ENCODE results near the gene PPME1. TPM values are rescaled to one million over a fixed set of nuclear protein-coding genes. Genes with fewer than 3 reads are reported as not detected.

Gene PPME1
- total and polyA plus RNA-seq, 9 of the 15 experiments (the other 6 are each of a cell fraction or from before 2014, with no cell fraction given), result 9.8 to 81.7 (median 37.6) TPM

GRCh38 chr11:74232311-74232950, 61.3 kb downstream of the PPME1 start:
- Histone ChIP-seq H3K9ac (ENCODE audit: insufficient read depth in 1 of 2, low read depth in 2 of 2, low read length in 2 of 2) (no peak overlapping the region), H2AFZ (ENCODE audit: low read depth, low read length) (no peak overlapping the region), H4K20me1 (replicated peaks; ENCODE audit: control insufficient read depth, insufficient read depth, low read length) (no peaks in the 10 kb centered on the region), H3K4me1 (replicated peaks in 1 of 2; ENCODE audit: control insufficient read depth in 2 of 2, insufficient read depth in 2 of 2, low read length in 2 of 2) (no peaks in the 10 kb centered on the region), H3K27me3 (ENCODE audit: control insufficient read depth in 2 of 2, insufficient read depth in 2 of 2, low read length in 2 of 2) (no peaks in the 10 kb centered on the region), H3K27ac (ENCODE audit: extremely low read depth, low read depth, low read length) (no peak overlapping the region), H3K9me1 (ENCODE audit: control insufficient read depth, insufficient read depth, low read length) (no peaks in the 10 kb centered on the region), H3K9me3 (replicated peaks; ENCODE audit: control insufficient read depth, insufficient read depth, low read depth, low read length) (no peaks in the 10 kb centered on the region), H3K4me3 (no peak overlapping the region), H3K4me2 (ENCODE audit: insufficient read depth, low read length) (no peak overlapping the region), H3K36me3 (ENCODE audit: control insufficient read depth, insufficient read depth, low read length) (peaks cover 76% of the 10 kb centered on the region), H3K79me2 (ENCODE audit: control insufficient read depth, insufficient read depth, low read length) (no peaks in the 10 kb centered on the region; the same call in 2 of the 3 replicates)
- DNase-seq (ENCODE audit: extremely low read depth in 1 of 4, low spot score in 3 of 4) (no peak), FAIRE-seq (no peak), ATAC-seq (no peak)
- CTCF ChIA-PET (ENCODE audit: low intra/inter-chr PET ratio), result no interaction called here
- no TSS peak for BruUV-seq (replicated peaks)
- intact Hi-C loops (cut with micrococcal nuclease) (no loop called here), in situ Hi-C loops (cut with MboI) (no loop called here)
- WGBS (ENCODE audit: insufficient coverage, low coverage, missing lambda C conversion rate), result 86% methylated on average over 5 of the region's 6 CpGs
- POLR2A ChIA-PET, result interaction anchor here (0.9 kb wide), 1 partner anchor 10 kb away, joined by 3 read pairs; no protein-coding TSS in a partner anchor
- no peak for TF ChIP-seq ZKSCAN3 (CRISPR knock-in tag; IDR thresholded peaks at IDR 0.05)
- no peak for TF ChIP-seq CREM (IDR thresholded peaks at IDR 0.05; ENCODE audit: low read depth)
- TF ChIP-seq ILK (tag; IDR thresholded peaks at IDR 0.05; ENCODE audit: borderline replicate concordance, low read depth), result no peak
- no peak for TF ChIP-seq XRCC3 (IDR thresholded peaks at IDR 0.05)
- TF ChIP-seq MYBL2 (IDR thresholded peaks at IDR 0.05; ENCODE audit: low read depth), result no peak
- TF ChIP-seq MYBL2 (CRISPR knock-in tag; IDR thresholded peaks at IDR 0.05; ENCODE audit: borderline replicate concordance), result no peak
- no peak for TF ChIP-seq RHOXF2B (CRISPR knock-in tag; conservative IDR thresholded peaks at IDR 0.05)
- TF ChIP-seq IRF1 (CRISPR knock-in tag; IDR thresholded peaks at IDR 0.05; ENCODE audit: borderline replicate concordance), result no peak
- no peak for TF ChIP-seq HDAC1 (IDR thresholded peaks at IDR 0.05)
- TF ChIP-seq GATAD2B (IDR thresholded peaks at IDR 0.05; ENCODE audit: borderline replicate concordance), result no peak
- no peak for TF ChIP-seq FOS (IDR thresholded peaks at IDR 0.05; ENCODE audit: extremely low read depth, insufficient read length)
- no peak for TF ChIP-seq CTBP1 (IDR thresholded peaks at IDR 0.05; ENCODE audit: borderline replicate concordance)
- TF ChIP-seq ZNF699 (CRISPR knock-in tag; IDR thresholded peaks at IDR 0.05; ENCODE audit: insufficient replicate concordance), result no peak
- no peak for TF ChIP-seq TRIM24 (IDR thresholded peaks at IDR 0.05)
- TF ChIP-seq ZNF408 (CRISPR knock-in tag; IDR thresholded peaks at IDR 0.05; ENCODE audit: low read depth), result no peak
- TF ChIP-seq PBX2 (CRISPR knock-in tag; IDR thresholded peaks at IDR 0.05; ENCODE audit: low read depth), result no peak
- TF ChIP-seq PBX2 (tag; conservative IDR thresholded peaks at IDR 0.05; ENCODE audit: low read depth), result no peak
- TF ChIP-seq HOXB6 (CRISPR knock-in tag; IDR thresholded peaks at IDR 0.05; ENCODE audit: borderline replicate concordance), result no peak
- no peak for TF ChIP-seq MAFG (tag; conservative IDR thresholded peaks at IDR 0.05)
